Fibroblast of mammary gland (primary cell): ENCODE data around the gene LGALS7B.
"Not testable (repeated sequence)": the region's sequence is repeated elsewhere in the genome, so short reads cannot be mapped to it uniquely, and the experiment has no call there.

Experiments used
- DNase-seq: peaks from one replicate; pipeline ENCODE4 v3.0.0-alpha.2; 2010; ENCODE audit warnings: low read depth
- H3K4me3 ChIP-seq: 2 replicates; pipeline ENCODE4 v1.5.1; 2011; ENCODE audit warnings: low read depth, mild to moderate bottlenecking, low read length, moderate library complexity; ENCODE audit not compliant: control insufficient read depth
- CTCF ChIP-seq: conservative IDR thresholded peaks from 2 replicates; pipeline ENCODE4 v1.5.1; 2011; ENCODE audit warnings: low read depth, low read length, inconsistent platforms; ENCODE audit not compliant: control insufficient read depth, insufficient read depth

LGALS7B gene

DNA sequence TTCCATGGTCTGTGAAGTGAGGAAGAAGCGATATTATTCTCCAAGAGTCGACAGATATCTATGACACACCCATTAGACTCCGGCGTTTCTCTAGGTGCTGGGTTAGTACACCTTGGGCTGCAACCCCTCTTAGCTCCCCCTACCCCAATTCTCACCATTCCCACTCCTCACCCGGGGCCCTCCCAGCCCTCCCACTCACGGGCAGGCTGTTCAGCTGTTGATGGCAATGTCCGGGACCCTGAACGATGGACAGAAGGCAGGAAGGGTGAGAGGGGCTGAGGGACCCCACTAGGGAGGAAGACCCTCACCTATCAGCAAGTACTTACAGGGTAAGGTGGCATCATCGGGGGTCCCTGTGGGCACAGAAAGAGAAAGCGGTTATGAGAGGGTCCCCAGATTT is 14.5 kb downstream of the LGALS7B start:
- DNase-seq = no peak
- no peak for TF ChIP-seq CTCF
- H3K4me3 ChIP-seq = no peak overlapping the region

GRCh38 chr19:38805180-38805579 is 16.2 kb downstream of the LGALS7B start:
- DNase-seq = peak; percentile 14
- no peak for TF ChIP-seq CTCF
- H3K4me3 ChIP-seq = no peak overlapping the region

- no peak for TF ChIP-seq CTCF
- no peak for DNase-seq
- no peak overlapping the region for H3K4me3 ChIP-seq
Measured at GRCh38 chr19:38806371-38806770, 17.4 kb downstream of the LGALS7B start.

DNA sequence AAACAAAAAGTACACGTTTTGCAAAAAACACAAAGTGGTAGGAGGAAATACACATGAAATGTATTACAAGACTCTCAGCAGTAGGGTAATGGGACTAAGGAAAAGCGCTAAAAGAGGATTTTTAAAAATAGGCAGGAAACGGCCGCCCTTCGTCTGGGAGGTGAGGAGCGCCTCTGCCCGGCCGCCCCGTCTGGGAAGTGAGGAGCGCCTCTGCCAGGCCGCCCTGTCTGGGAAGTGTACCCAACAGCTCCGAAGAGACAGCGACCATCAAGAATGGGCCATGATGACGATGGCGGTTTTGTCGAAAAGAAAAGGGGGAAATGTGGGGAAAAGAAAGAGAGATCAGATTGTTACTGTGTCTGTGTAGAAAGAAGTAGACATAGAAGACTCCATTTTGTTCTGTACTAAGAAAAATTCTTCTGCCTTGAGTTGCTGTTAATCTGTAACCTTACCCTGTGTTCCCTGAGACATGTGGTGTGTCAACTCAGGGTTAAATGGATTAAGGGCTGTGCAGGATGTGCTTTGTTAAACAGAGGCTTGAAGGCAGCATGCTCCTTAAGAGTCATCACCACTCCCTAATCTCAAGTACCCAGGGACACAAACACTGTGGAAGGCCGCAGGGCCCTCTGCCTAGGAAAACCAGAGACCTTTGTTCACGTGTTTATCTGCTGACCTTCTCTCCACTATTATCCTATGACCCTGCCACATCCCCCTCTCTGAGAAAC is 18.5 kb downstream of the LGALS7B start:
- not testable (repeated sequence) for DNase-seq, H3K4me3 ChIP-seq

DNA sequence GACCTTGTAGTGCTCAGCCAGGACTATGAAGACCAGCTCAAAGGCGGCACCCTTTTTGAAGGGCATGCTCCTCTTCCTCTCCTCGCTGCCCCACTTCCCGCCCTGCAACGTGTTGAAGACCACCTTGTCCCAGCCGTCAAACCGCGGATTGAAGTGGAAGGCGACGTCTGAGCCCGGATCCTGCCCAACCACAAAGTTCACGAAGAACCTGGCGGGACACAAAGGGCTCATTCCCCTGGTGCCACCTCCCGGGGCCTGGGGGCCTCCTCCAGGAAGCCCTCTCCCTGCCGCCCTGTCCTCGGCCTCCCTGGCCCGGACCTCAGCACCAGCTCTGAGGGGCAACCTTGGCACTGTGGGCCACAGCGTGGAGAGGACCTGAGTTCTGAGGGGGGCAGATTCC is 19.7 kb downstream of the LGALS7B start:
- TF ChIP-seq CTCF = no peak
- no peak overlapping the region for H3K4me3 ChIP-seq
- no peak for DNase-seq

DNA sequence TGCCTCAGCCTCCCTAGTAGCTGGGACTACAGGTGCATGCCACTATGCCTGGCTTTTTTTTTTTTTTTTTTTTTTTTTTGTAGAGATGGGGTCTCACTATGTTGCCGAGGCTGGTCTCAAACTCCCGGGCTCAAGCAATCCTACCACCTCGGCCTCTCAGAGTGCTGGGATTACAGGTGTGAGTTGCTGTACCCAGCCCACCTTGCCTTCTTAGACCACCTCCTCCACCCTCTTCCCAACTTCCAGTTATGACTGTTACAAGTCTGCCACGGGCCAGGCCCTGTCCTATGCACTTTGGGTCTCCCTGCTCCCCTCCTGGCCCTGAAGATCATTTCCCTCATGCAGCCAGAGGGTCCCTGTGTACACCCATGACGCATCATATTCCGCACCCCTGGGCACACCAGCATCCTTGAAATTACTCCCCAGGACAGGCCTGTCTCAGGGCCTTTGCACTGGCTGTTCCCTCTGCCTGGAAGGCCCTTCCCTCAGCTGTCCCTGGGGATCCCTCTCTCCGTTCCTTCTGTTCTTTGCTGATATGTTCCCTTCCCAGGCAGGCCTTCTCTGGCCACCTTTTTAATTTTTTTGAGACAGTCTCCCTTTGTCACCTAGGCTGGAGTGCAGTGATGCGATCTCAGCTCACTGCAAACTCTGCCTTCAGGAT is 20.7 kb downstream of the LGALS7B start:
- no peak for TF ChIP-seq CTCF
- no peak for DNase-seq
- H3K4me3 ChIP-seq = no peak overlapping the region

- DNase-seq = no peak
- no peak overlapping the region for H3K4me3 ChIP-seq
Measured at GRCh38 chr19:38812009-38812840, 23.2 kb downstream of the LGALS7B start.

More at GRCh38 chr19:38812009-38812840, 23.2 kb downstream of the LGALS7B start:
- no peak for TF ChIP-seq CTCF
